Measurements from ENCODE around the gene CYB561. TPM values are rescaled to one million over a fixed set of nuclear protein-coding genes. Genes with fewer than 3 reads are reported as not detected.

CYB561 gene
- total RNA-seq, 1 donor from 2014 or later = 29.6 TPM

DNA sequence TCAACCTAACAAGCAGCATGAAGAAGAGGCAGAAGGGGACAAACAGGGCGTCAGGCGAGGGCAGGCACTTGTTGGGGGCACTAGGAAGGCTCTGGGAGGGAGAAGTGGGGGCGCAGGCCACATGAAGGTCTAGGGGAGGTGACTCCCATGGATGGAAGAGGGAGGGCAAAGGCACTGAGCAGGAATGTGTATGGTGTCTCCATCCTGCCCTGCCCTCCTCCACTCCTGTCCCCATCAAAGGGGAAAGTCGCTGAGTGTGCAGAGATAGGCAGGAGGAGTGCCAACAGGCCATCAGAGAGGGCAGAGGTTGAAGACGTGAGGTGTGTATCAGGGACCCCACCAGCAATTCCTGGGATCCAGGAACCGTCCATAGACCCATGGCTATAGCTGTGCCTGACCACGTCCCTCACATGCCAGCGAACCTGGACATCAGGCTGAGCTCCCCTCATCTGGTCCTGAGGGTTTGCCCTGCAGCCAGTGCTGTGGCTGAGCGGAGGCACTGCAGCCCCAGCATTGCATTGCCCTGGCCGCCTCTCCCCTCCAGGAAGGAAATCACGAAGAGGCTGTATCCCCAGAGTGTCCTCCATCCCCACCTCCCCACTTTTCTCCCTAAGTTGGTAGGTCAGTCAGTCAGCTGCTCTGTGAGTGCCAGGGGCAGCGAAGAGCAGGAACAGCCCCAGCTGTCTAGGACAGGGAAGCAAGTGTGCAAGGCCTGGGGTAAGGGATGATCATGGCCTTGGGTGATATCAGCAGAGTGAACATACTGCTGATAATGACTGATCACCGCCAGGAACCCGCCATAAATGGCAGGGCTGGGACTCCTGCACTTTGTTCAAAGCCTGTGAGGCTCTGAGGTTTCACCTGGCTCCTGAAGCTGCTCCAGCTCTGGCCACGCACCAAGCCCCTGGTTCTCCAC, 6.2 kb upstream of the CYB561 start:
- no peak for DNase-seq (ENCODE audit: extremely low read depth, low read depth, low spot score)

DNA sequence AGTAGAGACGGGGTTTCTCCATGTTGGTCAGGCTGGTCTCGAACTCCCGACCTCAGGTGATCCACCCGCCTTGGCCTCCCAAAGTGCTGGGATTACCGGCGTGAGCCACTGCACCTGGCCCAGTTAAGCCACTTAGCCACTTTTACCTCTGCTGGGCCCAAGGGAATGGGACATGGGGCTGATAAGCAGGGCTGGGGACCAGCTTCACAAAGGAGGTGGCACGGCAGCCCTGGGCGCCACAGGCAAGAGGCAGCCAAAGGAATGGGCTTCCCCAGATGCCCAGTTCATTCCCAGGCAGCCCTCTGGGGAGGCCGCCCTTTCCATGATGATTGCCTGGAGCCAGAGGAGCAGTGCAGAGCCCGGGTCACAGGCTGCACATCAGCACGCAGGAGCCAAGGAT, 5.0 kb upstream of the CYB561 start:
- no peak for DNase-seq (ENCODE audit: extremely low read depth, low read depth, low spot score)

DNA sequence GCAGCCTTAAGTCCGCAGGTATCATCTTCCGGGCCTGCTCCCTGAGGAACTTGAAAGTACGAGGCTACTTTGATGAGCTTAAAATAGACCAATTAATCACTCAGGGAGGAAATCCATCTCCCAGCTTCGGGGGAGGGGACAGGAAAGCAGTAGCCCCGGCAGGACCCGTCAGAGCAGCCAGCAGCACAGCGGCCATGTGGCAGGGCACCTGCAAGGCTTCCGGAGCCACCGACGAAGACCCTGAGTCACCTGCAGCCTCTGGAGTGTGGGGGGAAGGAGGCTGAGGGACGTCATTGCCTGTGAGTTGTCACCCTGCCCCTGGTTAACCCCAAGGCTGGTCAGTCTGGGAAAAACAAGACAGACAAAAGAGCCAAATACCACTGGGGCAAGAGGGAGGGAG, 4.4 kb upstream of the CYB561 start:
- DNase-seq (ENCODE audit: extremely low read depth, low read depth, low spot score) = peak; percentile 64

DNA sequence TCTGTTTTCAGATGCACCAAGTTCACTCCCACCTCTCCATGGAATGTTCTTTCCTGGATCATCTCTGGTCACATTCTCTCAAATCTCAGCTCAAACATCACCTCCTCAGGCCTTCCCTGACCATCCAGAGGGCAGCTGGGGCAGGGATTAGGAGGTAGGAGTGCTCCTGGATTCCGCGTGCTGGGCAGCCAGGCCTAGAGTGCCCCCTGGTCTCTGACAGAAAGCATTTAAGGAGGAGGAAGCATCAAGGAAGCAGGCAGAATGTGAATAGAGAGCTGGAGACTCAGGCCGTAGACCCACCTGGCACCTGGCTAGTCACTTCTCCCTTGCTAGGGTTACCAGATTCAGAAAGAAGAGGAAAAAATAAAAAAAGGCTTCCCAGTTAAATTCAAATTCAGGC, 2.5 kb upstream of the CYB561 start:
- DNase-seq (ENCODE audit: extremely low read depth, low read depth, low spot score) = no peak

DNA sequence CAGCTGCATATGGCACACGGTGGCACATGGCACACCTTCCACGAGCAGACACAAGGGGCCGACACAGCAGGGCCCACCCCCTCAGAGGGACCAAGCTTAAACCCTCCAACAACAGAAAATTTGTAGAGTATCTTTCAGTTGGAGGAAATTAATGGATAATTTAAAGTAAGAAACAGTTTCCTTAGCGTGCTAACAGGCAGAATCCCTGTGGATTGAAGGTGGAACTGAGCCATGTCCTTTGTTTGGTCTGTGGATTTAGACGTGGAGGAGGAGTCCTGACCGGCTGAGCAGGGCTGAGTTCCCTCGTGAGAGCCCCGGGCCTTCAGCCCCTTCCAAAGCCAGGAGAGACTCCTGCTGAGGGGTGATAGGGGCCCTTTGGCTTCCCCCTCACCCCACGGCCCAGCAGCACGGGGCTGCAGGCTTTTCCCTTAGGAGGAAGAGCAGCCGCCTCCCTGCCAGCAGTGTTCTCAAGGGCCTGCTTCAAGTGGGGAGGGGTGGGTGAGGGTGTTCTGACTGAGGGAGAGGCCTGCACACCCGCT, 1.4 kb upstream of the CYB561 start:
- DNase-seq (ENCODE audit: extremely low read depth, low read depth, low spot score) = no peak

DNA sequence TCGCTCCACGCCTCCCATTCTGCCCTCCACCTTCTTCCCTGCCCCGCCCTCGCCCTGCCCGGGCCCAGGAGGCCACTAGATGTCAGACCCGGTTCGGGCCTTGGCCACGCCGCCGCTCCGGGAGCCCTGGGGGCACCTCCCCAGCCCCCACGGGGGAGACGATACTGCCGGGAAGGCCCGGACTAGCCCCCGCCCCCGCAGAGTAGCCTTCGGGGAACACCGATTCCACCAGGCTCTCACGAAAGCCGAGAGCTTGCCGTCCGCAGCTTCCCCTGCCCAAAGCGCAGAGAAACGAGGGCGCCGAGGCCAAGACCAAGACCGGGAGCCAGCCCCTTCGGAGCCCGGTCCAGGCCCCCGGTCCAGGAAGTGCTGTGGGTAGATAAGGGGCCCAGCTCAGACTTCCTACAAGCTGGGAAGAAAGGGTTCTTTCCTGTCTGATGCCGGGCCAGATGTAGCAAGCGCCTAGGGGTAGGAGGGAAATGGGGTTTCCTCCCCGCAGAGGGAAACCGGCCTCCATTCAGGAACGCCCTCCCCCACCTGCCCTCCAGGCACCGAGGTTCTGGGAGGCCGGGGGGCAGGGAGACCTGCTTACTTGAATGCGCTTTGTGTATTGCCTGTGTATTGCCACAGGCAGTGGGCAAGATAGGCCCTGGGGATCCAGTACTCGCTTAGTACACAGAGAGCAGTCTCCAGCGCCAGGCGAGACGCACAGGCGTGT, 806 bp upstream of the CYB561 start:
- peak; percentile 69 for DNase-seq (ENCODE audit: extremely low read depth, low read depth, low spot score)

DNA sequence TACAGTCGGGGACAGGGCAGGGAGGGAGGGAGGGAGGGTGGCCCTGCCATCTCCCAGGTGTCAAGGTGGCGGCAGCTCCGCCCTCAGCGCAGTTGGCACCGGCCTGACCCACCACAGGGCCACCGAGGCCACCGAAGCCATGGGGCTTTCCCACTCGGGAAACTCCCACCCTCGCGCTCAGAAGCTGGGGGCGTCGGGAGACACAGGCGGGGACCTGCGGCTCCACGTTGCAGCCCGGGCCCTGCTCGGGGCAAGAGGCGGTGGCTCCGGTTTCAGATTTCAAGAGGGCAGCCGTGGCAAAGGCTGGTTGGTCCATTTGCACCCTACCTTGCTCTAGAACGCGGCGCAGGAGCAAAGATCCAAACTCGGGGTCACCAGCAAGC, 544 bp downstream of the CYB561 start:
- no peak for DNase-seq (ENCODE audit: extremely low read depth, low read depth, low spot score)

DNA sequence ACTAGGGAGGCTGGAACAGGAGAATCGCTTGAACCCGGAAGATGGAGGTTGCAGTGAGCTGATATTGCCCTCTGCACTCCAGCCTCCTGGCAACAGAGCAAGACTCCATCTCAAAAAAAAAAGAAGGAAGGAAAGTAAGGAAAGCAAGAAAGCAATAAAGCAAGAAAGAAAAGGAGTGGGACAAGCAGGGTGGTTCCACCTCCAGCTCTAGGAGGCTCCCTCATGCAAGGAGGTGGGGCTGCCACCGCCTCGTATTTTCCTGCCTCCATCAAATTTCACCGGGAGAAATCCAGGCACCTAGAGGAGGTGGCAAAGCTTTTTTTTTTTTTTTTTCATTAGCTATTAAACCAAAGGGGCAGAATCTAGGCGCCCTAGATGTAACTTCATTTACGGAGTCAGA, 1.0 kb downstream of the CYB561 start:
- DNase-seq (ENCODE audit: extremely low read depth, low read depth, low spot score) = no peak

DNA sequence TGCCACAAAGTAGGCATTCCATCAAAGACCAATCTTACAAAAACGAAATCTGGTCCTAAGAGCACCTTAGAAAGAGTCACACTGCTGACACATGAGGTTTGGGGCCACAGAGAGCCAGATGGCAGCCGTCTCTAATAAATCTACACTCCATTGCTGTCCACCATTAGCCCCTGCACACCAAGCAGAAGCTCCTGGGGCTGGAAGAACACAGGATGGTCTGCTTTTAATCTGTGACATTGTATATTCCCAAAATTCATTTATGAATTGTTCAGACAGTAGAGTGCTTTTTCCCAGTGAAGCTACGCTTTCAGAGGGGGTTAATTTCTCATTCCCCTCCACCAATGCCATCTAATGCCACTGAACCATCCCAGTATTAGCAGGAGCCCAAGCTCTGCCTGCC, 1.6 kb downstream of the CYB561 start:
- no peak for DNase-seq (ENCODE audit: extremely low read depth, low read depth, low spot score)

DNA sequence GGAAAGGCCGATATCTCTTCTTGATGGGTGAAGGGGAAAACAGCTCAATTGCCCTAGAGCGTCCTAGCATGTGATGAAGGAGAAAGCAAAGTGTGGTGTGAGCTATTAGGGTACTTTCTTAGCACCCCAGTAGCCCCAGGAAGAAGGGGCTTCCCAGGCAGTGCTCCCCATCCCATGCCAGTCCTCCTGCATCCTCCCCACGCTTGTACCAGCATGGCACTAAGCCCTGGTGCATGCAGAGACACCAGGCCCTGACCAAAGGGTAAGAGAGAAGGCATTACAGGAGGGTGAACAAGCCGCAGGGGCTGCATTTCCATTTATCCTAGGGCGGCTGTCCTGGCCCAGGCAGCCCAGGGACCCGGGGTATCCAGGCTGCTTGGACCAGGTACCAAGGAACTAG, 3.1 kb downstream of the CYB561 start:
- DNase-seq (ENCODE audit: extremely low read depth, low read depth, low spot score) = no peak

DNA sequence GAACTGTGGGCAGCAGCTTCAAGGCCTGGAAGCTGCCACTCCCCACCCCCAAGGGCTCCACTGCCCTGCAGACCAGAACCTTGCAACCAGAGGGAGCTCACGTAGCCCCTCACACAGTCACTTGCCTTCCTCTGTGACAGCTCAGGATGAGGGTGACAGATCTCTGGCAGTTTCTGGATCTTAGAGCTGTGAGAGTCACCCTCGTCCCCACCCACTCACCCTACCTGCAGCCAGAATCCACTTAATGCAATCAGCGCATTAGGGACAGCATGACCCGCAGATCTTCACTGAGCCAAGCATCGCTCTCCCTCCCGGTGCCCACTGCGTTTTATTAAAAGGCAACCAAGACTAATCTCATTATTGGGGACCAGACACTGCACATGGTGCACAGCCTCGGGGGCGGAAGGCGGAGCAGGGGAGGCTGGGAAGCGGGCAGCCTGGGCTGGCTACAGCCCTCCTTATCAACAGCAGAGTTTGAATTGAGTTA, 3.5 kb downstream of the CYB561 start:
- DNase-seq (ENCODE audit: extremely low read depth, low read depth, low spot score) = no peak

DNA sequence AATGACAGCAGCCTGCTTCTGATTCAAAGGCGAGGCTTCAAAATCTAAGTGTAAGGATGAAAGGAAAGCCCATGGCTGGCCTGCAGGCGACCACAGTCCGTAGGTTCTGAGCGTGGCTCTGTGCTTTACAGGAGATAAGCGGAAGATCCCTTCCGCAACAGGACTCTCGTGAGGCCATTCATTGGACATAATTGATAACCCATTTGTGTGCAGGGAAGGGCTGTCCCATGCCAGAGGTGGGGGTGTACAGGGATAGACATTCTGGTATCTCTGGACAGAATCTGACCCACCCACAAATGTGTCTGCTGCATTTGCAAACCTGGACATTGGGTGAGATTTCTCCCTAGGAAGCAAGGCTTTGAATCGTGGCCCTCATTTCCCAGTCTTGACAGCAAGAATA, 4.0 kb downstream of the CYB561 start:
- DNase-seq (ENCODE audit: extremely low read depth, low read depth, low spot score) = no peak

DNA sequence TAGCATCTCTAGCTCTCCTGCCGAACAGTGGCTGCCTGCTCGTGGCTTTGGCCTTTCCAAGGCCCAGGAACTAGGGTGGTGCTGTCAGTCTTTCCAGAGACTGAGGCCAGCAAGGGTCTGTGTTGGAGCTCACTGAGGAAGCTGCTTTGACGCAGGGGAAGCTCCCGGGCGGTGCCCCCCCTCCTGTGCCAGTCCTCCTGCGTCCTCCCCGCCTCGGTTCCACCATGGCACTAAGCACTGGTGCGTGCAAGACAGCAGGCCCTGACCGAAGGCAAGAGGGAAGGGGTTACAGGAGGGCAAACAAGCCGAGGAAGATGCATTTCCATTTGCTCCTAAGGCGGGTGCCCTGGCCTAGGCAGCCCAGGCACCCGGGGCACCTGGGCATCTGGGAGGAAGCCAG, 4.5 kb downstream of the CYB561 start:
- no peak for DNase-seq (ENCODE audit: extremely low read depth, low read depth, low spot score)

DNA sequence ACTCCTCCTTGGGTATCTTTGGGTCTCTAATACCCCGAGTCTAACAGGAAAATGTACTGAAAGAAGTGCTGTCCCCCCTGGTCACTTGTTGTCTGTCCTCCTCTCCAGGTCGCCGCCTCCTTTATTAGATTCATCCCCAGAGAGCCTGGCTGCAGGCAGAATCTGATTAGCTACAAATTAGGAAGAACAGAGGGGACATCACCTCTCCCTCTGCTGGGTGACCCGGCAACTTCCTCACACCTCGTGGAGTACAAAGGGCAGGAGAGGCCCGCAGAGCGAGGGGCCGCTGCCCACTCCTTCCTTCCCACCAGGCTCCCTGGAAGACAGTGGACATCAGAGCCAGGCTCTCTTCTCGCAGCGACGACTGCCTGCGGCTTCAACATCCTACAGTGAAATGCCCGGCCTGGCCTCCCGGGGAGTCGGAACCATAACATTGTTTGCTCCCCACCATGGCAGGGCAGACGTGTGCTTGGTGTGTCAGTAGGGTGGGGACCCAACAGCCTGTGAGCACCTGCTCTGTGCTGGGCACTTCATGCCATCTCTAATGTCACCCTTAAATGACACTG, 5.3 kb downstream of the CYB561 start:
- DNase-seq (ENCODE audit: extremely low read depth, low read depth, low spot score) = no peak

DNA sequence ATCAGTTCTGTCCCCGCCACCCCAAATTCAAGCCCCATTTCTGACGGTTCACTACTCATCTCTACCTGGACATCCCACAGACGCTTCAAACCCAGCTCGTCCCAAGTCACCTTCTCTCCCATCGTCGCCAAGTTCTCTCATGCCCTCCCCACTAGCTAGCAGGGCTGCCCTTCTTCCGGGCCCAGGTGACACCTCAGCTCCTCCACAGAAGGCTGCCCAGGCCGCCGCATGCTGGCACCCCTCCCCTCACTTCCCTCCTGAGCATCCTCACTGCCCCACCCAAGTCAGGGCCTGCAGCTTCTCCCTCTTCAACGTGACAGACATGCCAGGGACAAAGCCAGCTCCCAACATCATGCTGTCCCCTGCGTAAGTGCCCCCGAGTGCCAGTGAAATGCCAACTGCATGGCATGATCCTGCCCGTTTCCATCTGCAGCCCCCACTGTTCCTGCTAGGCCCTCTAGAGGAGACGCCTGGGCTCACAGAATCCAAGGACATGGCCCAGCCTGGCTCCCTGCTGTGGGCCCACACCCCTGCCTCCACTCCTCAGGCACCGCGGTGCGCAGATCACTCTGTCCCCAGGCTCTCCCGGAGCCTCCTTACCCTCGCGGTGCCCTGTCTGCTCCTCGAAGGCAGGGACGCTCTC, 5.9 kb downstream of the CYB561 start:
- no peak for DNase-seq (ENCODE audit: extremely low read depth, low read depth, low spot score)

DNA sequence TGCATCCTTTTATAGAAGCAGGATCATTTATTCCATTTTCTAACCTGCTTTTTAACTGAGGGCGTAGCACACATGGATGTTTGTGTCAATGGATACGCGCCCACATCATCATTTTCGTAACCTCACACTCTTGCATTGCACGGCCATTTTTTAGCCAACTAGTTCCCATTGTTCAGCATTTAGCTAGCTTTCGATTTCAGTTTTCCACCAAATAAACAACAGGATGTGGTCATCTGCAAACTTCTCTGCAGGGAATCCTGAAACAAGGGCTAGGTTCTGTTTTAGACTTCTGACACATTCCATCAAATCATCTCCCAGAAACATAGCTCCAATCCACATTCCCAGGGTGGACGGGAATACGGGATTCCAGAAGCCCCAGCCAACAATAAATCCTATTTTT, 6.4 kb downstream of the CYB561 start:
- no peak for DNase-seq (ENCODE audit: extremely low read depth, low read depth, low spot score)

DNA sequence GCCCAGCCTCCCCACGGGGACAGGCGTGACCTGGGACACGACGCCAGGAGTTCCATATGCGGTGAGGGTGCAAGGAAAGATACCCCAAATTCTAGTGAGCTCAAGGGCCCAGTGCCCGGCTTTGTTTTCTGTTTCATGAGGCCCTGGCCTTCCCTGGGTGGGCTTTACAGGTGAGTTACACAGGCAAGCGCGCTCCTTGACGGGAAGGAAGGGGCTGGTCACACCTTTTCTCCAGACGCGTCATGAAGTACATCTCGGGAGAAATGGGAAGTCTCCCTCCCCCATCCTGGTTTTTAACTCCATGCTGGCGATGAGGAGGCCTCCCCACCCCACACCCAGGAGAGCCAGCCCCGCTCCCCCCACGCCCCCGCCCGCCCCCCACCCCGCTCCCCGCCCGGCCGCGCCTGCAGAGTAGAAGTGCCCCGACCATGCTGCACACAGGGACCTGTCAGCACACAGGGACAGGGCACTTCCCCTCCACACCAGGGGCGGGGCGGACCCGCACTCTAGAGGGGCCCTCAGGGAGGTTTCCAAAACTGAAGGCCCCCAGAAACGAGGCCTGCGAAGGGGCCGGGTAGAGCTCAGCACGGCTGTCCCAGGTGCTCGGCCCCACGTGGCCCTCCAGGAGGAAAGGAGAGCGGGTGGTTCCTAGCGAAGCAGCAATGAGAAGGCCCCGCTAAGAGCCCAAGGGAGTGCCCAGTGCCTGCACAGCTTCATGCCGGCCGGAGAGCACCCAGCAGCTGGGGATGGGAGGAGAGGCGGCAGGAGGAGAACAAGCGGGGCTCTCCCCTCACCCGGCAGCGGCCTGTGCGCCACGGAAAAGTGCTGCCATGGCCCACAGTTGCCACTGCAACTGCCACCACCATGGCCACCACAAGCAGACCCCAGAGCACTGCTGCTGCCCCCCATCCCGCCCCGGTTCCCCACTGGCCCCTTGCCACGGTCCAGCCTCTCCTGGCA, 7.7 kb downstream of the CYB561 start:
- no peak for DNase-seq (ENCODE audit: extremely low read depth, low read depth, low spot score)

DNA sequence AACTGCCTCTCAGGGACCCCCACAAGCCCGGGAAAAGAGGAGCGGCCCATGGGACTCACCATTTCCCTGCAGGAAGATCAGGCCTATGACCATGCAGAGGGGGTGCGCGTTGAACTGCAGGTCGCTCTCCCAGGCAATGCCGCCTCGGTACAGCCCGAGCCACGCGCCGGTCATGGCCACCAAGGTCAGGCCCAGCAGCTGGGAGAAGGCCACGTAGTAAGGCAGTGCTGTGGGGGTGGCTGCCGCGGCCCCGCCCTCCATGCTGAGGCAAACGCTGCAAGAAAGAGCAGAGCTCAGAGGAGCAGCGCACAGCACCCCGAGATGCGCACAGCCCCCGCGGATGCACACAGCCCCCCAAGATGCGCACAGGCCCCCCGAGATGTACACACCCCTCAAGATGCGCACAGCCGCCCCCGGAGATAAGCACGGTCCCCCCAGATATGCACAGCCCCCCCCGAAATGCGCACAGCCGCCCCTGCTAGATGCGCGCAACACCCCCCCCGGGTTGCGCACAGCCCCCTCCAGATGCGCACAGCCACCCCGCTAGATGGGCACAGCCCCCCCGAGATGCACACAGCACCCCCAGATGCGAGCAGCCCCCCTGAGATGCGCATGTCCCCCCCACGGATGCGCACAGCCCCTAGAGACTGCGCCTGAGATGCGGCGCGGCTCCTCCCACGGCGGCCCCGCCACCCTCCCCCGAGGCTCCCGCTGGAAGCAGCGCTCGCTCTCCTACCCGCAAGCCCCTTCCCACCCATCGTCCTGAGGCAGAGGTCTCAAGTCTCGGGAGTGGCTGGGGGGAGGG, 8.6 kb downstream of the CYB561 start:
- DNase-seq (ENCODE audit: extremely low read depth, low read depth, low spot score) = no peak

DNA sequence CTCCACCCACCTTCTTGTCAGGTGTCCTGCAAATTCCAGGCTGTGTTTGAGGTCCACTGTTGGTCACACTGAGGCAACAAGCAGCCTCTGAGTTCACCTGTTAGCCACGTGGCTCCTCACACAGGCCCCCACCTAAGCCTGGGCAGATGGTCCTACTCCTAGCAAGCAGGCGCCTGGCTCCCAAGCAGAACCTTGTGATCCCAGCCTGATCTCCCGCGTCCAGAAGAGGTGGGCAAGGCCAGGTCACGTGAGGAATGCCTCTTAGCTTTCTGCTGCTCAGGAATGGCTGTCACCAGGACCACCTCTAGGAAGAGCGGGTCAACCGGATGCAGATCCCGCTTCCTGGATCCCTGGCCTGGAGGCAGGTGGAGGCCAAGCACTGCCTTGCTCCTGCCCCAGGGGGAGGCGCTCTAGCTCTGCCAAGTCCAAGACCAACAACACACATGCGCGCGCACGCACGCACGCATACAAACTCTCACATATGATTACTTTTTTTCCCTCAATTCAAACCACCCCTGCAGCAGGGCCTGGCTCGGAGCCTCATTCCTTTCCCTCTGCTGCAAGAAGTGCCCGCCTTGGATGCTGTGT, 9.5 kb downstream of the CYB561 start:
- no peak for DNase-seq (ENCODE audit: extremely low read depth, low read depth, low spot score)
